GM19023 (cell line): ENCODE data around the gene AP1M2.
"Not testable (repeated sequence)": the region's sequence is repeated elsewhere in the genome, so short reads cannot be mapped to it uniquely, and the experiment has no call there.

Experiments
- ATAC-seq: cut with Tn5 transposase; IDR thresholded peaks from one replicate; pipeline ENCODE4 v1.9.1; 2021; ENCODE audit warnings: mild to moderate bottlenecking, moderate library complexity; ENCODE audit not compliant: unreplicated experiment

Gene AP1M2

DNA sequence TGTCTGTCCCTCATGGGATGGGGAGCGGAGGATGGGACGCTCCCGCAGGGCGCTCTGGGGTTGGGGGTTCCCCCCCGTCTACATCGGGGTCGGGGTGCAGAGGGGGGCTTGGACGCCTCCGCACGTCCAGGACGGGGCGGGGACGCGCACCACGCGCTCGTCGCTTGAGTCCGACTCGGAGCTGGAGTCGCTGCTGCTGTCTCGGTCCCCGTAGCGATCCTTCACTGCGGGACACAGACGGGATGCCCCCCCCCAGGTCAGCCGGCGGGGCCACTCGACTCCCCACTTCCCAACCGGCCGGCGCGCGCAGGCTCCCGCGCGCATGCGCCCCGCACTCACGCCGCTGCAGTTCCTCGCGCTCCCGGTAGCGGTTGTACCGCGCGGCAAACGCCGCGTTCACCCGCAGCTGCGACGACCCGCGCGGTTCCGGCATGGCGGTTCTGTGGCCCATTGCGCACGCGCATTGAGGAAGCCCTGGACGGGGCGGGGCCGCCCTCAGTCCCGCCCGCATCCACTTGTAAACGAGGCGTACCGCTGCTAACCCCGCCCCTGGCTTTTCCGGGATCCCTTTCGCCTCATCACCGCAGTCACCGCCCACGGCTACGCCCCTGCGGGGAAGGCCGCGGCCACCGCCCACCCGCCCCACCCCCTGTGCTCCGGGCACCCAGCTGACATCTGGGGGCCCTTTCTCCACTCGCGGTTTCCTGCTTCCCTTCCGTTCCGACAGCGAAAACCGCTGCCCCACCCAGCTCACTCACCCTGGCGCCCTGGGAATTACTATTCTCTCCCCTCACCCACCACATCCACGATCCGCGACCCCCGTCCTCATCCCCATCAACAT lies 21.3 kb downstream of the AP1M2 start, which contains the start of gene KRI1:
TSS of gene KRI1 (minus strand) at position 444 of the 841 bp plus-strand sequence. CDS start at position 433, 11 bp downstream.
- peak; percentile 55 for ATAC-seq

DNA sequence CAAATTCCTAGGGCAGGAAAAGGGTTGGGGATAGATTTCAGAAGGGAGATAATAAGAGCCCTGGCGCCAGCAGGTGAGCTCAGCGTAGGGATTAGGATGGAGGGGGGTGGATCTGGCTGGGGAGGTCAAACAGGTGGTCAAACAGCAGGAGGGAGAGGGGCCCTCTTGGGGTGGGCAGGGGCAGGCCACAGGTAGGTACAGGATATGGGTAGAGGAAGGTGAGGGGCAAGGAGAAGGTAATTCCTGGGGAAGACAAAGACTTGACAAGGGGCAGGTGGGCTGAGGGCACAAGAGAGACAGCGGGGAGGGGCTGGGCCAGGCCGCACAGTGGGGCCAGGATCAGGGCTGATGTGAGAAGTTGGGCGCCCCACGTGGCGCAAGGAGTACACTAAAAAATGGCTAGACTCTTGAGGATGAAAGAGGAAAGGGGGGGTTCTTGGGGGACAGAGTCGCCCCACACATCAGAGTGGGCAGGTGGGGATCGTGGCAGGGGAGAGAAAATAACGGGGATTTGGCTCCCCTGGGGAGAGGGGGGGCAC lies 22.0 kb downstream of the AP1M2 start:
- ATAC-seq: no peak

DNA sequence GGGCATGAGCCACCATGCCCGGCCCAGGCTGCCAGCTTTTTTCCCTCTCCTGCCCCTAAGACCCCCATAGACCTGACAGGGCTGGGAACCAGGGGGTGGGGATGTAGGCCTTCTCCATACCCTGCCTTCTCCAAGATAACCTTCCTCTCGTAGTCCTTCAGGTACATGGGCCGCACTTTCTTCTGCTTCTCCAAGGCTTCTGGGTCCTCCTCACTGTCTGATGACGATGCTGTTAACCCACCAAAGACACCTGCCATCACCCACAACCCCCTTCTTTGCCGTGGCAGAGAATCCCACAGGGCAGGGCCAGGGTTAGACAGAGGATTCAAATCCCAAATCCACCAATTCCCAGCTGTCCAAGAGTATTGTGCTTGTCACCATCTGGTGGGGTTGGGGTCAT lies 24.5 kb downstream of the AP1M2 start:
- no peak for ATAC-seq

DNA sequence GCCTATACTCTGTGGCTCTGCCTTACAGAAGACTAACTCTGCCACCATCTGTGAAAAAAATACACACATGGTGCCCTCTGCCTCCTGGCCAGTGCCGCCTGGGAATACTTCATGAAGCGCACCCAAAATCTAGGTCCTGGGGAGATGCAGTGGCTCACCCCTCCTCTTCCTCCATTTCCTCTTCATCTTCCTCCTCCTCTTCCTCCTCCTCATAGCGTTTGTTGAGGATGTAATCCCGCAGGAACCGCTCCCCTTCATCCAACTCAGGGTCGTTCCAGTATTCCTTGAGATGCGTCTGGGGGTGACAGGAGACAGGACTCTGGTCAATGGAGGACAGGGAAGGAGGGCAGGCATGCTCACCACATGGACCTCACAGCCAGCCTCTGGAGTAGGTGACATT lies 27.0 kb downstream of the AP1M2 start:
- no peak for ATAC-seq

DNA sequence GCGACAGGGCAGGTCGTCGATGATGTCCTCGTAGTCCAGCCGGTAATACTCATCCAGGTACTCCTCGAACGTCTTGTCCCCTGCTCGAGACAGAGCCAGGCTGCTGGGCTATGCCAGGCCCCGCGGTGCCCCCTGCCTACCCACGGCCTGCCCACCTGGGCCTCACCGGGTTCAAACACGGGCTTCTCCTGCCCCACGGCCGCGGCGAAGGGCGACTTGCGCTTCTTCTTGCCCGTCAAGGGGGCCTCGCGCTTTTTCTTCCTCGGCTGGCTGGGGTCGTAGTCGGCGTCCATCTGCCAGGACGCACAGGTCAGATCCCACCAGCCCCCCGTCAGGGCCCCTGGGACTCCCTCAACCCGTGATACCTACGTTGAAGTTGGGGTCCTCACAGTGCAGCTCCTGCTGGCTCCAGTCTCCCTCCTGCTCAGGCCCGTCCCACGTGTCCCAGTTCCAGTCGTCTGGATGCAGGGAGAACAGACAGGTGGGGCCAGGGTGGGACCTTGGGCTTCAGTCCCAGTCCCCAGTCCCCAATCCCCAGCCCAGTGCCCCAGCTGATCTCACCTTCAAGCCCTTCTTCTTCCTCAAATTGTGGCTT lies 29.4 kb downstream of the AP1M2 start:
- ATAC-seq: no peak

DNA sequence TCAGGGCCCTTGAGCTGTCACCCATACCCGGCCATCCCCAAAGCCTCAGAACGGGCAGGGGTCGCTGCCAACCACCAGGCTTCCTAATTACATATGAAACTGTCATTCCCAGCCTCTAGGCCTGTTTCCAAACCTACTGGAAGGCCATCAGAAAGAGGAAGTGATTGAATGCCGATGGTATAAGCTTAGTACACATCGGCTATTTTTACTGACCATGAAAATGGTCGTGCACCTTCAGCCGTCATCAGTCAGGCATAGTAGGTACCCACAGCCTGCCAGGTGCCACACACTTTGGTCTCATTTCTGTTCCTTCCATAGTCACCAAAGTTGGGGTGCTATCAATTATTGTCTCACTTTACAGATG lies 31.5 kb downstream of the AP1M2 start:
- no peak for ATAC-seq

DNA sequence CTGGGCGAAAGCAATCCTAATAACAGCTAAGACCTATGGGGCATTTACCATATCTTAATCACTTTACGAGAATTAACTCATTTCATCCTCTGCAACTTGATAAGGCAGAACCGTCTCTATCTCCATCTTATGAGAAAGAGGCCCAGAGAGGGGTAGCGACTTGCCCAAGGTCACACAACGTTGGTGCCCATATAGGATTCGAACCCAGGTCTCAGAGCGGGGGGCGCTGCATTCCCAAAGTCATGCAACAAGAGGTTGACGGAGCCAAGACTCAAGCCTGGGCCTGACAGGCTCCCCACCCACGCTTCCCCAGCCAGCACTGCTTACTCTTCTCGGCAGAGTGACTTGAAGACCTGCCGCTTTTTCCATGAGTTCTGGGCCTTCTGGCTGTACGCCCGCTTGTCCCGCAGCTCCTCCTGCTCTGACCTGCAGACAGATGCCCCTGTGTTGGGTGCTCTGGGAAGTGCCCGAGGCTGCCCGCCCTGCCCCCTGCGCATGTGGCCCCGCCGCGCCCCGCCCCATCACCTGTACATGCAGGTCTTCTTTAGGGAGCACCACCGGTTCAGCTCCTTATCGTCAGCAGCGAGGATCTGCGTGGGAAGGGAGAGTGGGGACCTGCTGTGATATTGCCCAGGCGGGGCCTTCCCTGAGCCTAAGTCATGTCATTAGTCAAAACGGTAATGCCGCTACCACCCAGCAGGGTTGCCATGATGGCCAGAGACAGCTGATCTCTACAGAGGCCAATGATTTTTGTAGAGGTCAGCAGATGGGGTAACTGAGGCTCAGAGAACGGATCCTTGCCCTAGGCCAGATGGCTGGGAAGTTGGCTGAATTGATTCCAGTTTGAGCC lies 32.1 kb downstream of the AP1M2 start:
- no peak for ATAC-seq

DNA sequence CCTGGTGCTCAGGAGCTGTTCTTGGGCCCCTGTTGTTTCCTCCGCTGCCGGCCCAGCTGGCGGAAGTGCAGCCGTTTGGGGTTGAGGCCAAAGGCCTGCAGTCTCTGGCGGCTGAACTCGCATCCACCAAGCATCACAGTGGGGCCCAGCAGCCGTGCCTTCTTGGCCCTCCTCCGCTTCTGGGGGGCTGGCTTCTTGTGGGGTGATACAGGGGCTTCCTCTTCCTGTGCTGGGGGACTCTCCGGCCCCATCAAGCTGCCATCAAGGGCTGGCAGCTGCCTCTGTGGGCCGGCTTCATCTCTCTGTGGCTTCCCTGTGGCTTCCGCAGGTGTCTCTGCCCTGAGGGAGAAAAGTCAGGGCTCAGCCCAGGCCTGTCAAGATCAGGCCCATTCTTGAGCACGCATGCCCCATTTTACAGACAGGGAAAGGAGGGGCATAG lies 33.1 kb downstream of the AP1M2 start:
- ATAC-seq: peak; percentile 47

DNA sequence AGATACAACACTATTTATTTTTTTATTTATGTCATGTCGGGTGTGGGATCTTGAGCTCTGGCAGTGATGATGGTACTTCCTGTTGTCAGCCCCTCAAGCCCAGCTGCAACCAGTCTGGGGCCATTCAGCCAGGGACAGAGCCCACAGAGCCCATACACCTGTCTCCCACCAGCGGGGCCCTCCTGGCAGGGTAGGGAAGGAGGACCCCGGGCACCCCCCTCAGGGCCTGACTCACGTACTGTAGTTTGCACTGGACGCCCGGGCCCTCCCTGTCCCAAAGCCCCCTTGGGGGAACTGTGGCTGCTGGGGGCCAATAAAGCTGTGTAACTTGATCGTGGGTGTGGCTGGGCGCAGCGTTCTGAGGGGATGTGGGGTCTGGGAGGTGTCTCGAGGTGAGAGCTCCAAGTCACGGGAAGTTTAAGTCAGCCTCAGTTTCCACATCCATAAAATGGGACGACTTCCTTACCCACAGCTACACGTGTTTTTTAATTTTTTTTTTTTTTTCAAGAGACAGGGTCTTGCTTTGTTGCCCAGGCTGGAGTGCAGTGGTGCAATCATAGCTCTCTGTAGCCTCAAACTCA lies 33.9 kb downstream of the AP1M2 start:
- no peak for ATAC-seq

DNA sequence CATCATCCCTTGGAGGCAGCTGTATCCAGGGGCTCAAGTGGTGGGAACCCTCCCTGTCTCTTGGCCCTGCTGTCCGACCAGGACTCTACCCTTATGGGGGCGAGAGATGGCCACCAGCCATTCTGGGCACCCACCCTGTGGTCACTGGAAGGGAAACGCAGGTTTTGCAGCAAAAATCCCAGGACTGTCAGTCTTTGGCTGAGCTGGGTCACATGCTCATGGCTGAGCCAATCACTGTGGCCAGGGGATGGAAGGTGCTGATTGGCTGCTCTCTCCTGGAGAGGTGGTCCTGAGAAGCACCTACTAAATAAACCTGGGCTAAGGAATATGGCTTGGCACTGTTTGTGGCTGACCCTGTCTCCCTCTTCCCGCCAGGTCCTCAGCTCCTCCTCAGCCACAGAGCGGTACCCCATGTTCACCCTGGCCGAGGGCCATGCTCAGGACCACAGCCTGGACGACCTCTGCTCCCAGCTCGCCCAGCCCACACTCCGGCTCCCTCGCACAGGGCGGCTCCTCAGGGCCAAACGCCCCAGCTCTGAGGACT lies 34.5 kb downstream of the AP1M2 start:
- ATAC-seq: no peak

DNA sequence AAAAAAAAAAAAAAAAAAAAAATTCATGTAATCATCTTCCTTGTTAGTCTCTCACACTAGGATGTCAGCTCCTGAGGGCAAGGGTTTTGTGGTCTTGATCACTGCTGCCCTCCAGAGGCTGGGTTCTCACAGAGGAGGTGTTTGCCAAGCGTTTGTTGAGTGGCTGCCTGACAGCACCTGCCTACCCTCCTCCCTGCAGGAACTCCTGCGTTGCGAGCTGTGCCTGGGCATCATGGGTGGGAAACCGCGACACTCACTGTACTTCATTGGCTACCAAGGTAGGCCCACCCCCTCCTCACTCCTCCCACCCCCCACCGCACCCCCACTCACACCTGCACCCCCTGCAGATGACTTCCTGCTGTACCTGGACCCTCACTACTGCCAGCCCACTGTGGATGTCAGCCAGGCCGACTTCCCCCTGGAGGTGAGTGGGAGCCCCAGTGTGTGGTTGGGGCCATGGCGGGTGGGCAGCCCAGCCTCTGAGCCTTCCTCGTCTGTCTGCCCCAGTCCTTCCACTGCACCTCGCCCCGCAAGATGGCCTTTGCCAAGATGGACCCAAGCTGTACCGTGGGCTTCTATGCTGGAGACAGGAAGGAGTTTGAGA lies 35.3 kb downstream of the AP1M2 start:
- no peak for ATAC-seq

DNA sequence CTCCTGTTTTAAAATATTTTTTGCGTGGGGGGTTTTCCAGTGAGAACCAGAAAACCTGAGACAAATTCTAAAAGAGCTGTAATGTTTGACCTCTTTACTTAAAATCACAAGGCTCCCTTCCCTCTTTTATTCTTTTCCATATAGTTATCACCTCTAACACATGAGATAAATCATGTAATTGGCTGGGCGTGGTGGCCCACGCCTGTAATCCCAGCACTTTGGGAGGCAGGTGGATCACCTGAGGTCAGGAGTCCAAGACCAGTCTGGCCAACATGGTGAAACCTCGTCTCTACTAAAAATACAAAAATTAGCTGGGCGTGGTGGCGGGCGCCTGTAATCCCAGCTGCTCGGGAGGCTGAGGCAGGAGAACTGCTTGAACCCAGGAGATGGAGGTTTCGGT lies 36.1 kb downstream of the AP1M2 start:
- not testable (repeated sequence) for ATAC-seq

DNA sequence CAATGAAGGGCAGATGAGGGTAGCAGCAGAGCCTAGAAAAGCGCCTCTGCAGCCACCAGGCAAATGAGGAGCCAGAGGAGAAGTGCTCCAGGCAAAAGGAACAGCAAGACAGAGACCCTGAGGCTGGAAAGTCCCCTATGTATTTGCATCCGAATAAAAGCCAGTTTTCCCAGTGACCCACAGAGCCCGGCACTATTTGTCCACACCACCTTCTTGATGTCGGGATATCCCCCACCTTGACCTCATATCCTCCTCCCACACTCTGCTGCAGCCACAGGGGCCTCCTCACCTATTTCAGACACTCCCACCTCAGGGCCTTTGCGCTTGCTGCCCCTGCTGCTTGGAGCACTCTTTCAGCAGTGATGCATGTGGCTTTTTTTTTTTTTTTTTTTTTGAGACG lies 36.8 kb downstream of the AP1M2 start:
- no peak for ATAC-seq

DNA sequence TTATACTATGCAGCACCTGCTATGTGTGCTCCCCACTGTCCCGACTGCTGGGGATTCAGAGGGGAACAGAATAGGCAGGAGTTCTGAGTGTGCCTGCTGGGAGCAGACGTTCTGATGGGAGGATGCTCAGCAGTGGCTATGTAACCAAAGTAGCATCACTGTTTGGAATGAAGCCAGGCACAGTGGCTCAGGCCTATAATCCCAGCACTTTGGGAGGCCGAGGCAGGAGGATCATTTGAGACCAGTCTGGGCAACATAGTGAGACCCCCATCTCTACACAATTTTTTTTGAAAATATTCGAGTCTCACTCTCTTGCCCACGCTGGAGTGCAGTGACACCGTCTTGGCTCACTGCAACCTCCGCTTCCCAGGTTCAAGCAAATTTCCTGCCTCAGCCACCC lies 37.4 kb downstream of the AP1M2 start:
- ATAC-seq: no peak

DNA sequence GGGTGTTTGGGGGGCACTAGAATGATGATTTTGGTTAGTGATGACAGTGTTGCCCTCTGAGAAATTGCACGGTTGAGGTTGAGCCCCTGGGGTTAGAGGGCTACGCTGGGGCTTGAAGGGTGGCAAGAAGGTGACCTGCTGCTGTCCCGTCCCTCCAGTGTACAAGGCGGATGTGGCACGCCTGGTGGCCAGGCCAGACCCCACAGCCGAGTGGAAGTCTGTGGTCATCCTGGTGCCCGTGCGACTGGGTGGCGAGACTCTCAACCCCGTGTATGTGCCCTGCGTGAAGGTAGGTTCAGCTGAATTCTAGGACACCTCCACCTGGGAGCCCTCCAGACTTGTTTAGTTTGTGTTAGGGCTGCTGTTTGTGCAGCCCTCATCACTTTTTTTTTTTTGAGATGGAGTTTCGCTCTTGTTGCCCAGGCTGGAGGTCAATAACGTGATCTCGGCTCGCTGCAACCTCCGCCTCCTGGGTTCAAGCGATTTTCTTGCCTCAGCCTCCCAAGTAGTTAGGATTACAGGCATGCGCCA lies 38.3 kb downstream of the AP1M2 start:
- no peak for ATAC-seq

DNA sequence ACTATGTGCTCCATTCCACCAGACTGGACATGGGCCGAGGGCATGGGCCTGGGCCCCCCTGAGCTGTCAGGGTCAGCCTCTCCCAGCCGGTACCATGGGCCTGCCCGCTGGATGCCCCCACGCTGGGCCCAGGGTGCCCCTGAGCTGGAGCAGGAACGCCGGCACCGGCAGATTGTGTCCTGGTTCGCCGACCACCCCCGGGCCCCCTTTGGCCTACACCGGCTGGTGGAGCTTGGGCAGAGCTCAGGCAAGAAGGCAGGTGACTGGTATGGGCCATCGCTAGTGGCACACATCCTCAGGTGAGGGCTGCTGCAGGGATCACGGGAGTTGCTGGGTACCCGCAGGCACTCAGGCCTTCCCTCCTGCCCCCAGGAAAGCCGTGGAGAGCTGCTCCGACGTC lies 40.3 kb downstream of the AP1M2 start:
- no peak for ATAC-seq

DNA sequence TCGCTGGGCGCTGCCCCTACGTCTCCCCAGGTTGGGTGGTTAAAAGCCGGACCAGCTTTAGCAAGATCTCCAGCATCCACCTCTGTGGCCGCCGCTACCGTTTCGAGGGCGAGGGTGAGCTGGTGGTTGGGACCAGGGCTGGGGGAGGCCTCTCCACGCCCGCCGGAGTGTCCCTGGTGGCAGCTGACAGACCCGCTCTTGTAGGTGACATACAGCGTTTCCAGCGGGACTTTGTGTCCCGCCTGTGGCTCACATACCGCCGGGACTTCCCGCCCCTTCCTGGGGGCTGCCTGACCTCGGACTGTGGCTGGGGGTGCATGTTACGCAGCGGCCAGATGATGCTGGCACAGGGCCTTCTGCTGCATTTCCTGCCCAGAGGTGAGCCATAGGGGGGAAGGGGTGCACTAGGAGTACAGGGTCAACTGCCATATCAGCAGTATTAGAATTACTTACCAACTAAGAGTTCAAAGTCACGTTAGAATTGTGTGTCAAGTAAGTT lies 42.3 kb downstream of the AP1M2 start:
- ATAC-seq: no peak

DNA sequence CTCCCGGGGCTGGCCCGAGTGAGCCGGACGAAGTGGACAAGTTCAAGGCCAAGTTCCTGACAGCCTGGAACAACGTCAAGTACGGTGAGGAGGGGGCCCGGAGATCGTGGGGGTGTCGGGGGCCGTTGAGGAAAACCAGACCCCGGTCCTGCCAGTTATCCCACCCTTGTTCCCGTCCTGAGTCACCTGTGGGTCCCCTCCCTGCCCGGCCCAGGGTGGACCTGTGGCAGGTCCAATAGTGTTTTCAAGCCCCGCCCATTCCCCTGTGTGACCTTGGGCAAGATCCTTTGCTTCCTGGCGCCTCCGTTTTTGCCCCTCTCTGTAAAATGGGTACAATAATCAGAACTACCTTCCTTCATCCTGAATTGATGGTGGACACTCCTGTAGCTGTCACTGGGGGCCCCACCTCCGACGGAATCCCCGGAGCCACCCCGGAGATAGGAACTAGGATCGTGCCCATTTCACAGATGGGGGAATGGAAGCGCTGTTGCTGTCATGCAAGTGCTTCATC lies 42.8 kb downstream of the AP1M2 start:
- ATAC-seq: no peak

DNA sequence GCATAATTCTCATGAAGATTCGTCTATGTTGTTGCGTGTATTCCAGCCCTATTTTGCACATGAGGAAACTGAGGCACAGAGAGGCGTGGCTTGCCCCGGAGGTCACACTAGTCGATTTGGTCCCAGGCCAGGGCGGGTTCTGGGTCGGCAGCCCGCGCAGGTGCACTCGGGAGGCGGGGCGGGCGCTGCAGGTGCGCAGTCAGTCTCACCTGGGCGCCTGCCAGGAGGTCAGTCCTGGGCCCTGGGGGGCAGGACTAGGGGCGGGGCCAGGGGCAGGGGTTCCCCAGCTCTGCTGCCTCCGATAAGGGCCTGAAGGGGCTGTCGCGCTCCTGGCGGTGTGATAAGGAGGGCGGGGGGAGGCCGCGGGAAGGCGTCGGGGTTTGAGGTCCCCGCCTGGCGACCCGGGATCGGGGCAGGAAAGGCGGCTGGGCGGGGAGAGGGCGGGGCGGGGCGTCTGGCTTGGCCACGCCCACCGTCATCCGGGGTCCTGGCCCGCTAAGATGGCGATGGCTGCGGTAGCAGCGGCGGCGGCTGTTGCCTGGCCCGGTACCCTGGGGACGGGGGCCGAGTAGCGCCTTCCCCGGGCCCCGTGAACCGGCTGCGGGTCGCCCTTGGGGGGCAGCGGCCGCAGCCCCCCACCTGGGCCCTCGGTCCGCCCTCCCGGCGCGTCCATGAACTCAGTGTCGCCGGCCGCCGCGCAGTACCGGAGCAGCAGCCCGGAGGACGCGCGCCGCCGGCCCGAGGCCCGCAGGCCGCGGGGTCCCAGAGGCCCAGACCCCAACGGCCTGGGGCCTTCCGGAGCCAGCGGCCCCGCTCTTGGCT lies 43.5 kb downstream of the AP1M2 start, which contains the start of gene ATG4D:
TSS of gene ATG4D (plus strand) at position 485 of the 822 bp plus-strand sequence. CDS start at position 672, 187 bp downstream.
- ATAC-seq: peak; percentile 76
